KMS-11 (cell line): Measurements from ENCODE around the gene PYY.
"Not testable (repeated sequence)": the region's sequence is repeated elsewhere in the genome, so short reads cannot be mapped to it uniquely, and the experiment has no call there.

Experiments used
- H2AFZ ChIP-seq: fragments of 200-600 bp; sonication (generic); 2 replicates; pipeline ENCODE4 v1.6.1; 2016; ENCODE audit warnings: antibody characterized with exemption, mixed run types, low read depth
- H3K27ac ChIP-seq: fragments of 200-600 bp; sonication (generic); 2 replicates; pipeline ENCODE4 v1.6.1; 2016; ENCODE audit warnings: mild to moderate bottlenecking, mixed run types
- H3K27me3 ChIP-seq: fragments of 200-600 bp; sonication (generic); 2 replicates; pipeline ENCODE4 v1.6.1; 2017; ENCODE audit warnings: mild to moderate bottlenecking, low read depth, mixed run types, moderate library complexity; ENCODE audit not compliant: insufficient read depth
- H3K36me3 ChIP-seq: fragments of 200-600 bp; sonication (generic); 2 replicates; pipeline ENCODE4 v1.6.1; 2017; ENCODE audit warnings: mild to moderate bottlenecking, mixed run types; ENCODE audit not compliant: insufficient read depth
- H3K4me1 ChIP-seq: fragments of 200-600 bp; sonication (generic); 2 replicates; pipeline ENCODE4 v1.6.1; 2016; ENCODE audit warnings: mild to moderate bottlenecking, low read depth, mixed run types; ENCODE audit not compliant: poor library complexity, severe bottlenecking
- H3K4me2 ChIP-seq: fragments of 200-600 bp; sonication (generic); 2 replicates; pipeline ENCODE4 v1.7.0; 2016; ENCODE audit warnings: mild to moderate bottlenecking, mixed run types
- H3K4me3 ChIP-seq: fragments of 200-600 bp; sonication (generic); IDR thresholded peaks from 2 replicates; pipeline ENCODE4 v1.6.1; 2017; ENCODE audit warnings: low read depth, low read length, mixed read lengths; ENCODE audit not compliant: insufficient read depth
- H3K79me2 ChIP-seq: fragments of 200-600 bp; sonication (generic); 2 replicates; pipeline ENCODE4 v1.6.1; 2016; ENCODE audit warnings: low read depth, mixed run types; ENCODE audit not compliant: insufficient read depth
- H3K9ac ChIP-seq: fragments of 200-600 bp; sonication (generic); 2 replicates; pipeline ENCODE4 v1.6.1; 2016; ENCODE audit warnings: mild to moderate bottlenecking, mixed run types
- H4K20me1 ChIP-seq: fragments of 200-600 bp; sonication (generic); 2 replicates; pipeline ENCODE4 v1.6.1; 2016; ENCODE audit warnings: mild to moderate bottlenecking, mixed run types; ENCODE audit not compliant: insufficient read depth
- CTCF ChIP-seq: fragments of 200-600 bp; sonication (generic); conservative IDR thresholded peaks from 2 replicates; pipeline ENCODE4 v1.6.1; 2017; ENCODE audit warnings: low read depth, mild to moderate bottlenecking, antibody characterized with exemption, low read length, moderate library complexity, mixed read lengths

The PYY gene

GRCh38 chr17:43961954-43962353 lies 8.2 kb upstream of the PYY start:
- no peaks in the 10 kb centered on the region for H4K20me1 ChIP-seq
- no peaks in the 10 kb centered on the region for H3K79me2 ChIP-seq
- no peak for TF ChIP-seq CTCF
- H3K4me1 ChIP-seq = no peaks in the 10 kb centered on the region
- H3K4me2 ChIP-seq = no peak overlapping the region
- no peak overlapping the region for H2AFZ ChIP-seq
- no peak overlapping the region for H3K27ac ChIP-seq
- H3K36me3 ChIP-seq = no peaks in the 10 kb centered on the region
- no peaks in the 10 kb centered on the region; the same call in 1 of the 2 replicates for H3K27me3 ChIP-seq
- no peak overlapping the region for H3K4me3 ChIP-seq
- H3K9ac ChIP-seq = no peak overlapping the region

- H3K36me3 ChIP-seq, H3K4me1 ChIP-seq, H3K4me2 ChIP-seq, H3K9ac ChIP-seq, H4K20me1 ChIP-seq, H2AFZ ChIP-seq, H3K27me3 ChIP-seq, H3K27ac ChIP-seq, H3K4me3 ChIP-seq, H3K79me2 ChIP-seq: not testable (repeated sequence)
Measured at GRCh38 chr17:43961292-43961691, 7.6 kb upstream of the PYY start.

- H2AFZ ChIP-seq = no peak overlapping the region
- H3K36me3 ChIP-seq = no peaks in the 10 kb centered on the region
- H3K4me2 ChIP-seq = no peak overlapping the region
- H3K4me1 ChIP-seq = no peaks in the 10 kb centered on the region
- no peaks in the 10 kb centered on the region for H4K20me1 ChIP-seq
- peaks cover 8% of the 10 kb centered on the region; the same call in 1 of the 2 replicates for H3K27me3 ChIP-seq
- H3K4me3 ChIP-seq = no peak overlapping the region
- no peak overlapping the region for H3K9ac ChIP-seq
- TF ChIP-seq CTCF = no peak
- H3K27ac ChIP-seq = no peak overlapping the region
- no peaks in the 10 kb centered on the region for H3K79me2 ChIP-seq
Measured at GRCh38 chr17:43958748-43959352, 5.1 kb upstream of the PYY start.

GRCh38 chr17:43956222-43956621 lies 2.5 kb upstream of the PYY start:
- no peak overlapping the region for H2AFZ ChIP-seq
- H3K4me2 ChIP-seq = no peak overlapping the region
- no peaks in the 10 kb centered on the region for H4K20me1 ChIP-seq
- H3K79me2 ChIP-seq = no peaks in the 10 kb centered on the region
- H3K9ac ChIP-seq = no peak overlapping the region
- H3K4me3 ChIP-seq = no peak overlapping the region
- no peak for TF ChIP-seq CTCF
- H3K27ac ChIP-seq = no peak overlapping the region
- peaks cover 8% of the 10 kb centered on the region; the same call in 1 of the 2 replicates for H3K27me3 ChIP-seq
- no peaks in the 10 kb centered on the region for H3K4me1 ChIP-seq
- no peaks in the 10 kb centered on the region for H3K36me3 ChIP-seq
